ENCODE measurements around the gene CAPN1. TPM values are rescaled to one million over a fixed set of nuclear protein-coding genes. Genes with fewer than 3 reads are reported as not detected.

Gene CAPN1
- total and polyA plus RNA-seq, 2 of the 13 experiments (the other 11 are each of a cell fraction or from before 2014, with no cell fraction given), result 57.3 to 82.6 TPM

- peaks cover 24 to 41% of the 10 kb centered on the region in 2 experiments for H3K36me3 ChIP-seq (replicated peaks in 1 of 2; ENCODE audit: control insufficient read depth in 1 of 2, insufficient read depth in 2 of 2, low read length in 2 of 2)
- no peak overlapping the region for H3K9ac ChIP-seq (ENCODE audit: insufficient read depth, low read depth, low read length)
- CTCF ChIA-PET (ENCODE audit: low intra/inter-chr PET ratio, low total read pairs), result no interaction called here
- no peaks in the 10 kb centered on the region for H3K9me3 ChIP-seq (ENCODE audit: low read length)
- H3K4me3 ChIP-seq (replicated peaks in 1 of 3; ENCODE audit: insufficient read depth in 1 of 3, low read depth in 2 of 3, low read length in 3 of 3), result no peak overlapping the region
- WGBS (ENCODE audit: low lambda C conversion rate), result 97% methylated on average over 13 of the region's 14 CpGs
- in situ Hi-C loops (cut with HindIII; ENCODE audit: extremely low pct_ligation_motif_present, low pct_unique_long_range_greater_than_20kb) (no loop called here), intact Hi-C loops (cut with micrococcal nuclease; ENCODE audit: unreplicated experiment) (no loop called here)
- no TSS peak for BruUV-seq (replicated peaks)
- no peak for ATAC-seq
- H3K79me2 ChIP-seq (ENCODE audit: insufficient read depth, low read length), result no peaks in the 10 kb centered on the region
- no peak overlapping the region for H3K27ac ChIP-seq (ENCODE audit: extremely low read length, insufficient read depth, low read length)
- H3K4me2 ChIP-seq (ENCODE audit: low read depth, low read length), result no peak overlapping the region
- H4K20me1 ChIP-seq (ENCODE audit: insufficient read depth, low read length), result no peaks in the 10 kb centered on the region
- no peaks in the 10 kb centered on the region for H3K4me1 ChIP-seq (ENCODE audit: insufficient read depth, low read length)
- TF ChIP-seq, protein P1, sequence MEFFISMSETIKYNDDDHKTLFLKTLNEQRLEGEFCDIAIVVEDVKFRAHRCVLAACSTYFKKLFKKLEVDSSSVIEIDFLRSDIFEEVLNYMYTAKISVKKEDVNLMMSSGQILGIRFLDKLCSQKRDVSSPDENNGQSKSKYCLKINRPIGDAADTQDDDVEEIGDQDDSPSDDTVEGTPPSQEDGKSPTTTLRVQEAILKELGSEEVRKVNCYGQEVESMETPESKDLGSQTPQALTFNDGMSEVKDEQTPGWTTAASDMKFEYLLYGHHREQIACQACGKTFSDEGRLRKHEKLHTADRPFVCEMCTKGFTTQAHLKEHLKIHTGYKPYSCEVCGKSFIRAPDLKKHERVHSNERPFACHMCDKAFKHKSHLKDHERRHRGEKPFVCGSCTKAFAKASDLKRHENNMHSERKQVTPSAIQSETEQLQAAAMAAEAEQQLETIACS (CRISPR knock-in tag; IDR thresholded peaks at IDR 0.05), result no peak
- no peak for DNase-seq (ENCODE audit: low spot score)
- POLR2A ChIA-PET, result no interaction called here
- H2AFZ ChIP-seq (ENCODE audit: low read length), result no peak overlapping the region
- H3K27me3 ChIP-seq (ENCODE audit: control insufficient read depth in 1 of 2, insufficient read depth in 2 of 2, low read length in 2 of 2), result no peaks in the 10 kb centered on the region
- no peak for FAIRE-seq
Measured at GRCh38 chr11:65210361-65210731, 28.6 kb downstream of the CAPN1 start.

- H3K4me2 ChIP-seq (ENCODE audit: low read depth, low read length), result no peak overlapping the region
- ATAC-seq, result no peak
- H3K4me1 ChIP-seq (ENCODE audit: insufficient read depth, low read length), result no peaks in the 10 kb centered on the region
- peaks cover 21 to 37% of the 10 kb centered on the region in 2 experiments for H3K36me3 ChIP-seq (replicated peaks in 1 of 2; ENCODE audit: control insufficient read depth in 1 of 2, insufficient read depth in 2 of 2, low read length in 2 of 2)
- intact Hi-C loops (cut with micrococcal nuclease; ENCODE audit: unreplicated experiment) (no loop called here), in situ Hi-C loops (cut with HindIII; ENCODE audit: extremely low pct_ligation_motif_present, low pct_unique_long_range_greater_than_20kb) (no loop called here)
- FAIRE-seq, result no peak
- TF ChIP-seq ZNF251 (CRISPR knock-in tag; IDR thresholded peaks at IDR 0.05) (no peak), ZNF264 (CRISPR knock-in tag; IDR thresholded peaks at IDR 0.05) (no peak), MIER2 (CRISPR knock-in tag; IDR thresholded peaks at IDR 0.05) (no peak), NR2F2 (IDR thresholded peaks at IDR 0.05; ENCODE audit: borderline replicate concordance, low read depth) (no peak), ERF (CRISPR knock-in tag; IDR thresholded peaks at IDR 0.05) (no peak), ELF3 (CRISPR knock-in tag; IDR thresholded peaks at IDR 0.05) (no peak)
- TF ChIP-seq, protein P2, sequence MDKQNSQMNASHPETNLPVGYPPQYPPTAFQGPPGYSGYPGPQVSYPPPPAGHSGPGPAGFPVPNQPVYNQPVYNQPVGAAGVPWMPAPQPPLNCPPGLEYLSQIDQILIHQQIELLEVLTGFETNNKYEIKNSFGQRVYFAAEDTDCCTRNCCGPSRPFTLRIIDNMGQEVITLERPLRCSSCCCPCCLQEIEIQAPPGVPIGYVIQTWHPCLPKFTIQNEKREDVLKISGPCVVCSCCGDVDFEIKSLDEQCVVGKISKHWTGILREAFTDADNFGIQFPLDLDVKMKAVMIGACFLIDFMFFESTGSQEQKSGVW (CRISPR knock-in tag; IDR thresholded peaks at IDR 0.05; ENCODE audit: borderline replicate concordance), result no peak
- no peak overlapping the region for H3K4me3 ChIP-seq (replicated peaks in 1 of 3; ENCODE audit: insufficient read depth in 1 of 3, low read depth in 2 of 3, low read length in 3 of 3)
- POLR2A ChIA-PET, result no interaction called here
- CTCF ChIA-PET (ENCODE audit: low intra/inter-chr PET ratio, low total read pairs), result no interaction called here
- no peak overlapping the region for H3K9ac ChIP-seq (ENCODE audit: insufficient read depth, low read depth, low read length)
- no peaks in the 10 kb centered on the region for H3K79me2 ChIP-seq (ENCODE audit: insufficient read depth, low read length)
- no peak for DNase-seq (ENCODE audit: low spot score)
- no peaks in the 10 kb centered on the region for H3K9me3 ChIP-seq (ENCODE audit: low read length)
- no TSS peak for BruUV-seq (replicated peaks)
- 85% methylated on average over 4 of the region's 4 CpGs for WGBS (ENCODE audit: low lambda C conversion rate)
- H2AFZ ChIP-seq (ENCODE audit: low read length), result no peak overlapping the region
- no peaks in the 10 kb centered on the region for H3K27me3 ChIP-seq (ENCODE audit: control insufficient read depth in 1 of 2, insufficient read depth in 2 of 2, low read length in 2 of 2)
- no peak overlapping the region for H3K27ac ChIP-seq (ENCODE audit: extremely low read length, insufficient read depth, low read length)
- no peaks in the 10 kb centered on the region for H4K20me1 ChIP-seq (ENCODE audit: insufficient read depth, low read length)
Measured at GRCh38 chr11:65210748-65211147, 29.0 kb downstream of the CAPN1 start.
